Measurements from ENCODE around the gene KCNMA1. TPM values are rescaled to one million over a fixed set of nuclear protein-coding genes. Genes with fewer than 3 reads are reported as not detected.

Gene KCNMA1
- total RNA-seq, 1 experiment from 2014 or later, result 0.49 TPM

GRCh38 chr10:77368006-77368405 lies 269.6 kb downstream of the KCNMA1 start:
- BruUV-seq (replicated peaks), result no TSS peak
- H3K9ac ChIP-seq (ENCODE audit: low read length), result no peak overlapping the region
- DNase-seq (ENCODE audit: low read depth, low spot score) (no peak), ATAC-seq (no peak)
- POLR2A ChIA-PET, result no interaction called here
- H3K9me3 ChIP-seq (ENCODE audit: control insufficient read depth in 1 of 2, insufficient read depth in 1 of 2, low read depth in 1 of 2, low read length in 2 of 2), result no peaks in the 10 kb centered on the region
- H3K27ac ChIP-seq (ENCODE audit: low read depth, low read length), result no peak overlapping the region
- CTCF ChIA-PET, result no interaction called here
- no peak overlapping the region for H3K4me3 ChIP-seq (replicated peaks in 1 of 2; ENCODE audit: low read depth in 1 of 2, low read length in 2 of 2)
- TF ChIP-seq EZH2 (IDR thresholded peaks at IDR 0.05), result no peak
- TF ChIP-seq SIN3A (IDR thresholded peaks at IDR 0.05; ENCODE audit: low read depth), result no peak
- TF ChIP-seq CEBPB (IDR thresholded peaks at IDR 0.05; ENCODE audit: low read depth), result no peak
- no peak for TF ChIP-seq FOSL1 (IDR thresholded peaks at IDR 0.05; ENCODE audit: low read depth)
- no peak for TF ChIP-seq ATF3 (IDR thresholded peaks at IDR 0.05)
- TF ChIP-seq SP1 (IDR thresholded peaks at IDR 0.05; ENCODE audit: low read depth), result no peak
- TF ChIP-seq EGR1 (IDR thresholded peaks at IDR 0.05; ENCODE audit: low read depth), result no peak
- no peak for TF ChIP-seq MAX (IDR thresholded peaks at IDR 0.05)
- no peak for TF ChIP-seq POLR2A (IDR thresholded peaks at IDR 0.05; ENCODE audit: borderline replicate concordance, extremely low read depth, insufficient read depth, insufficient read length)
- TF ChIP-seq SRF (IDR thresholded peaks at IDR 0.05; ENCODE audit: low read depth), result no peak
- TF ChIP-seq CTCF (IDR thresholded peaks at IDR 0.05 in 2 of 3, conservative IDR thresholded peaks at IDR 0.05 in 1 of 3; ENCODE audit: borderline replicate concordance in 1 of 3, insufficient read depth in 1 of 3, low read depth in 2 of 3, low read length in 2 of 3), result no peak
- no peak for TF ChIP-seq ZFX (IDR thresholded peaks at IDR 0.05)
- H3K27me3 ChIP-seq (ENCODE audit: insufficient read depth, low read length), result peaks cover 12% of the 10 kb centered on the region; the same call in 1 of the 2 replicates
- H2AFZ ChIP-seq (ENCODE audit: low read depth, low read length, poor library complexity, severe bottlenecking), result no peak overlapping the region
- H3K4me2 ChIP-seq (ENCODE audit: low read length), result no peak overlapping the region
- H3K36me3 ChIP-seq (ENCODE audit: control insufficient read depth in 1 of 2, insufficient read depth in 2 of 2, low read length in 2 of 2), result no peaks in the 10 kb centered on the region
- RAD21 ChIA-PET (ENCODE audit: low non-redundant PET in 1 of 2, low total read pairs in 2 of 2, uncharacterized antibody in 2 of 2, unreplicated experiment in 2 of 2), result no interaction called here
- no peaks in the 10 kb centered on the region for H3K9me2 ChIP-seq (ENCODE audit: insufficient read depth)
- no peaks in the 10 kb centered on the region for H3K4me1 ChIP-seq (ENCODE audit: control insufficient read depth in 1 of 2, insufficient read depth in 2 of 2, low read length in 2 of 2)
- no peaks in the 10 kb centered on the region for H3K79me2 ChIP-seq (ENCODE audit: insufficient read depth, low read length)
- intact Hi-C loops (cut with micrococcal nuclease), result no loop called here
- no peaks in the 10 kb centered on the region for H4K20me1 ChIP-seq (ENCODE audit: insufficient read depth)

Data from HCT116 (cell line).